ENCODE data around the gene ACOXL. TPM values are rescaled to one million over a fixed set of nuclear protein-coding genes. Genes with fewer than 3 reads are reported as not detected.

The ACOXL gene
- total RNA-seq, 1 donor from 2014 or later, result not detected

DNA sequence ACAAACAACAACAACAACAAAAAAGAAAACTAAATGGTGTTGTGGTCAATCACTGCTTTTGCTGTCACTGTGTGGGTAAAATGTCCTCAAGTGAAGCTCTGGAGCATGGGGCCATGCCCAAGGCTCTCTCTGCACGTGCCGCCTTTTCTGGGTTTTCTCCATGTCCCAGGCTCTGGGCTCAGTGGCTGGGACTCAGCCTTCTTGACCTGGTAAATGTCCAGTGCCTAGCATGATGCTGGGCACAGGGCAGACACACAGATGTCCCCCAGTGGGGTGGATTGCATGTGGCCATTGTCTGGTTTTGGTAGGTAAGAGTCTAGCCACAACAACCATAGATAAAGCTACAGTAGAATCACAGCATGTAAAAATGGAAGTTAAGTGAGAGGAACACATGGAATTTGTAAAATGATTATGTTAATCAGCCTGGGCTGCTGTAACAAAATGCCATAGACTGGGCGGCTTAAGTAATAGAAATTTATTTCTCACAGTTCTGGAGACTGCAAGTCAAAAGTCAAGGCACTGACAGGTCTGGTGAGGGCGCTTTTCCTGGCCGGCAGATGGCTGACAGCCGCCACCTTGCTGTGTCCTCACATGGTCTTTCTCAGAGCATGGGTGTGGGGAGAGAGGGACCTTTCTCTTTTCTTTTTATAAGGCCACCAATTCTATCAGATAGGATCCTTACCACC is 174.4 kb downstream of the ACOXL start:
- no peak overlapping the region for H3K27ac Mint-ChIP-seq (ENCODE audit: unreplicated experiment)
- TF ChIP-seq, protein P1, sequence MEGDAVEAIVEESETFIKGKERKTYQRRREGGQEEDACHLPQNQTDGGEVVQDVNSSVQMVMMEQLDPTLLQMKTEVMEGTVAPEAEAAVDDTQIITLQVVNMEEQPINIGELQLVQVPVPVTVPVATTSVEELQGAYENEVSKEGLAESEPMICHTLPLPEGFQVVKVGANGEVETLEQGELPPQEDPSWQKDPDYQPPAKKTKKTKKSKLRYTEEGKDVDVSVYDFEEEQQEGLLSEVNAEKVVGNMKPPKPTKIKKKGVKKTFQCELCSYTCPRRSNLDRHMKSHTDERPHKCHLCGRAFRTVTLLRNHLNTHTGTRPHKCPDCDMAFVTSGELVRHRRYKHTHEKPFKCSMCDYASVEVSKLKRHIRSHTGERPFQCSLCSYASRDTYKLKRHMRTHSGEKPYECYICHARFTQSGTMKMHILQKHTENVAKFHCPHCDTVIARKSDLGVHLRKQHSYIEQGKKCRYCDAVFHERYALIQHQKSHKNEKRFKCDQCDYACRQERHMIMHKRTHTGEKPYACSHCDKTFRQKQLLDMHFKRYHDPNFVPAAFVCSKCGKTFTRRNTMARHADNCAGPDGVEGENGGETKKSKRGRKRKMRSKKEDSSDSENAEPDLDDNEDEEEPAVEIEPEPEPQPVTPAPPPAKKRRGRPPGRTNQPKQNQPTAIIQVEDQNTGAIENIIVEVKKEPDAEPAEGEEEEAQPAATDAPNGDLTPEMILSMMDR (conservative IDR thresholded peaks at IDR 0.05), result no peak
- peaks cover 7% of the 10 kb centered on the region for H3K9me3 Mint-ChIP-seq
- H3K27me3 Mint-ChIP-seq (ENCODE audit: low read depth), result no peaks in the 10 kb centered on the region
- peaks cover 10% of the 10 kb centered on the region for H3K4me1 Mint-ChIP-seq
- no peak overlapping the region for H3K4me3 Mint-ChIP-seq
- peaks cover 7% of the 10 kb centered on the region for H3K36me3 Mint-ChIP-seq (ENCODE audit: low read depth)
- DNase-seq (ENCODE audit: low read depth, low spot score), result no peak

- TF ChIP-seq, protein P1 (conservative IDR thresholded peaks at IDR 0.05), result no peak
- H3K27me3 Mint-ChIP-seq (ENCODE audit: low read depth), result no peaks in the 10 kb centered on the region
These were observed 177.1 kb downstream of the ACOXL start for GRCh38 chr2:110909501-110909900.

GRCh38 chr2:110910423-110910822 is 178.1 kb downstream of the ACOXL start:
- TF ChIP-seq, protein P1 (conservative IDR thresholded peaks at IDR 0.05), result no peak
- Mint-ChIP-seq H3K4me3 (no peak overlapping the region), H3K4me1 (no peaks in the 10 kb centered on the region), H3K36me3 (ENCODE audit: low read depth) (peaks cover 7% of the 10 kb centered on the region), H3K9me3 (peaks cover 16% of the 10 kb centered on the region), H3K27ac (ENCODE audit: unreplicated experiment) (no peak overlapping the region), H3K27me3 (ENCODE audit: low read depth) (no peaks in the 10 kb centered on the region)
- DNase-seq (ENCODE audit: low read depth, low spot score), result no peak

More at GRCh38 chr2:110909501-110909900, 177.1 kb downstream of the ACOXL start:
- H3K4me3 Mint-ChIP-seq, result no peak overlapping the region
- H3K4me1 Mint-ChIP-seq, result peaks cover 7% of the 10 kb centered on the region
- no peak for DNase-seq (ENCODE audit: low read depth, low spot score)
- no peak overlapping the region for H3K27ac Mint-ChIP-seq (ENCODE audit: unreplicated experiment)
- peaks cover 7% of the 10 kb centered on the region for H3K36me3 Mint-ChIP-seq (ENCODE audit: low read depth)
- peaks cover 16% of the 10 kb centered on the region for H3K9me3 Mint-ChIP-seq

- TF ChIP-seq, protein P1 (conservative IDR thresholded peaks at IDR 0.05), result no peak
- H3K4me3 Mint-ChIP-seq, result no peak overlapping the region
These were observed 187.4 kb downstream of the ACOXL start for GRCh38 chr2:110919738-110920137.

GRCh38 chr2:110925479-110925878 is 193.1 kb downstream of the ACOXL start:
- DNase-seq (ENCODE audit: low read depth, low spot score), result no peak
- peaks cover 14% of the 10 kb centered on the region for H3K36me3 Mint-ChIP-seq (ENCODE audit: low read depth)
- TF ChIP-seq, protein P1 (conservative IDR thresholded peaks at IDR 0.05), result no peak
- no peak overlapping the region for H3K27ac Mint-ChIP-seq (ENCODE audit: unreplicated experiment)
- H3K9me3 Mint-ChIP-seq, result peaks cover 14% of the 10 kb centered on the region
- H3K4me1 Mint-ChIP-seq, result no peaks in the 10 kb centered on the region
- H3K4me3 Mint-ChIP-seq, result no peak overlapping the region
- no peaks in the 10 kb centered on the region for H3K27me3 Mint-ChIP-seq (ENCODE audit: low read depth)

More at GRCh38 chr2:110919738-110920137, 187.4 kb downstream of the ACOXL start:
- Mint-ChIP-seq H3K27ac (ENCODE audit: unreplicated experiment) (no peak overlapping the region), H3K36me3 (ENCODE audit: low read depth) (peaks cover 13% of the 10 kb centered on the region), H3K9me3 (peaks cover 11% of the 10 kb centered on the region), H3K27me3 (ENCODE audit: low read depth) (no peaks in the 10 kb centered on the region), H3K4me1 (no peaks in the 10 kb centered on the region)
- DNase-seq (ENCODE audit: low read depth, low spot score), result no peak

Data from neural crest cell (in vitro differentiated cells).